IPS-20b (cell line): ENCODE results near the gene BCAS3.
A peak's percentile ranks its signal among the peaks of the same experiment; 100 is the strongest.

Experiments used
- H3K27ac ChIP-seq: one replicate; pipeline ENCODE4 v1.5.1; 2013; ENCODE audit warnings: low read length
- H3K27me3 ChIP-seq: 2 replicates; pipeline ENCODE4 v1.6.1; 2013; ENCODE audit warnings: mild to moderate bottlenecking, low read length, inconsistent platforms; ENCODE audit not compliant: insufficient read depth
- H3K36me3 ChIP-seq: 2 replicates; pipeline ENCODE4 v1.6.1; 2013; ENCODE audit warnings: low read depth, mild to moderate bottlenecking, inconsistent platforms, low read length, moderate library complexity; ENCODE audit not compliant: insufficient read depth
- H3K4me1 ChIP-seq: 2 replicates; pipeline ENCODE4 v1.6.1; 2013; ENCODE audit warnings: mild to moderate bottlenecking, control low read depth, inconsistent platforms, low read length, moderate library complexity; ENCODE audit not compliant: insufficient read depth
- H3K4me3 ChIP-seq: 2 replicates; pipeline ENCODE4 v1.5.1; 2013; ENCODE audit warnings: mild to moderate bottlenecking, low read length, inconsistent platforms
- H3K9ac ChIP-seq: 2 replicates; pipeline ENCODE4 v1.6.1; 2013; ENCODE audit warnings: low read depth, mild to moderate bottlenecking, inconsistent platforms, low read length, moderate library complexity
- H3K9me3 ChIP-seq: 2 replicates; pipeline ENCODE4 v1.6.1; 2013; ENCODE audit warnings: mild to moderate bottlenecking, low read depth, low read length, inconsistent platforms; ENCODE audit not compliant: insufficient read depth

Gene BCAS3

DNA sequence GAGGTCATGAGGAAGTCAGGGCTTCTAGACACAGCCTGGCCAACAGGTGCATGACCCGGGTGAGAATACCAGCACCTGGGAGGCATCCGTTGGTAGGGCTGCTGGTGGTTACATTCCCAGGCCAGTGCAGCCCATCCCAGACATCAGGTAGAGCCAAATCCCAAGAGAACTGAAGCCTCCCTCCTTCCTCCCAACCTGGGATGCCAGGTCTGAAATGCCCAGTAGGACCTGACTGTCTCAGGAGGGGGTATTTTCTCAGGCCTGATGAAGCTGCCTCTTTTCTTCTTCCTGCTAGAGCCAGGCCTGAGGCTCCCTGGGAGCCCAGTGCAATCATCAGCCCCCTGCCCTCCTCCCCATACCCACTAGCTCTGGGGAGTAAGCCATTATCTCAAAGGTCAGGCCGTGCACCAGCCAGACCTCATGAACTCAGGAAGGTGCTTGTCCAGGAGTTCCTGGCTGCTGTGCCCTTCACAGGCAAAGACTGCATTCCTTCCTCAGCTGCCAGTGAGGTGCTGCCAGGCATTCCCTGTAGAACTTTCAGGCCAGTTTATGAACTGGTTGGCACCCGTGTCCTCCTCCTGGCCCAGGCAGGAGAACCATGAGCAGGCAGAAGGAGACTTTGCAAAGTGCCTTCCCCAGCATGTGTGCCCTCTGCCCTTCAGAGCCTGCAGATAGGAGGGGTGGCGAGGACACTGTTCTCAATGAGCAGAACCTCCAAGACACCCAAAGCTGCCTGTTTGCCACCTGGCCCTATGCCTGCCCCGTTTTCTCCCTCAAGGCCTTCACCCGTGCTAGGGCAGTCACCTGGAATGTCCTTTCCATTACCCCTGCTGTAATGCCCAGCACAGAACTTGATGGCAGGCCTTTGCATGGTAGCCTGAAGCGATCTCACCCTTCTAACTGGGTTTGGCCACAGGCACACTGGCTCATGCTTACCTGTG lies 729.6 kb downstream of the BCAS3 start:
- no peaks in the 10 kb centered on the region; the same call in 1 of the 2 replicates for H3K9me3 ChIP-seq
- no peaks in the 10 kb centered on the region for H3K4me1 ChIP-seq
- H3K4me3 ChIP-seq: no peak overlapping the region
- no peak overlapping the region for H3K9ac ChIP-seq
- H3K27me3 ChIP-seq: peaks cover 100% of the 10 kb centered on the region
- H3K27ac ChIP-seq: no peak overlapping the region
- no peaks in the 10 kb centered on the region for H3K36me3 ChIP-seq

DNA sequence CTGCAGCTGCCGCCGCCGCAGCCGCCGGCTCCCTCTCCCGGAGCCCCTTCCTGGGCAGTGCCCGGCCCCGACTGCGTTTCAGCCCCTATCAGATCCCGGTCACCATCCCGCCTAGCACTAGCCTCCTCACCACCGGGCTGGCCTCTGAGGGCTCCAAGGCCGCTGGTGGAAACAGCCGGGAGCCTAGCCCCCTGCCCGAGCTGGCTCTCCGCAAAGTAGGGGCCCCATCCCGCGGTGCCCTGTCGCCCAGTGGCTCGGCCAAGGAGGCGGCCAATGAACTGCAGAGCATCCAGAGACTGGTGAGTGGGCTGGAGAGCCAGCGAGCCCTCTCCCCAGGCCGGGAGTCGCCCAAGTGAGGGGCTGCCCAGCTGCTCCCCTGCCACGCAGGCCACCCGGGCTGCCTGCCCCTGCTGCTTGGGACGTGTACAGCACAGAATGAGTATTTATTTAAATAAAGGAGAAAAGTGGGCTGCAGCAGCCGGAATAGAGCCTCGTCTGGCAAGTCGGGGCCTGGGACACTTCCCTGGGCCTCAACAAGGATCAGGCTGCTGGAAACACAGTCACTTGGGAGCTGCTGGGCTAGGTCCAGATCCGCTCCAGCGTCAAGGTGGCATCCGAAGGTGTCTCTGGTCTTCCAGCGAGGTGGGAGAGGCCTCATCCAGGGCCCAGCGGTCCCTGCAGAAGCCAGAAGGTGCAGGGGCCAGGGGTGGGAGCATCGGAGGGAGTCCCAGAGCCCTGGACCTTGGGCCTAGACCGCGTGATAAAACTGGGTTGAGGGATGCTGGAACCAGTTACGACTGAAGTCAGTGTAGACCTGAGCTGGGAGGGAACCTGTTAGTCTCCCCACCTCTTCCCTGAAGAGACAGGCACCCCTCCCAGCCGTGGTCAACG lies 730.7 kb downstream of the BCAS3 start:
- H3K4me3 ChIP-seq: no peak overlapping the region
- H3K9ac ChIP-seq: no peak overlapping the region

GRCh38 chr17:61409301-61410112 lies 731.9 kb downstream of the BCAS3 start:
- no peaks in the 10 kb centered on the region; the same call in 1 of the 2 replicates for H3K9me3 ChIP-seq
- H3K27me3 ChIP-seq: peaks cover 100% of the 10 kb centered on the region
- no peak overlapping the region; the same call in 1 of the 2 replicates for H3K4me3 ChIP-seq
- H3K36me3 ChIP-seq: no peaks in the 10 kb centered on the region
- no peaks in the 10 kb centered on the region; the same call in 1 of the 2 replicates for H3K4me1 ChIP-seq
- no peak overlapping the region for H3K9ac ChIP-seq
- no peak overlapping the region for H3K27ac ChIP-seq

More for the DNA sequence above, 730.7 kb downstream of the BCAS3 start:
- Histone ChIP-seq H3K4me1 (no peaks in the 10 kb centered on the region; the same call in 1 of the 2 replicates), H3K9me3 (no peaks in the 10 kb centered on the region; the same call in 1 of the 2 replicates), H3K36me3 (no peaks in the 10 kb centered on the region), H3K27ac (no peak overlapping the region), H3K27me3 (peaks cover 100% of the 10 kb centered on the region)

GRCh38 chr17:61410141-61411010 lies 732.7 kb downstream of the BCAS3 start:
- no peak overlapping the region for H3K27ac ChIP-seq
- no peak overlapping the region for H3K9ac ChIP-seq
- peak overlapping the region; percentile 42; the same call in 1 of the 2 replicates for H3K4me3 ChIP-seq
- peaks cover 100% of the 10 kb centered on the region for H3K27me3 ChIP-seq
- H3K4me1 ChIP-seq: no peaks in the 10 kb centered on the region; the same call in 1 of the 2 replicates
- H3K36me3 ChIP-seq: no peaks in the 10 kb centered on the region
- H3K9me3 ChIP-seq: no peaks in the 10 kb centered on the region; the same call in 1 of the 2 replicates

DNA sequence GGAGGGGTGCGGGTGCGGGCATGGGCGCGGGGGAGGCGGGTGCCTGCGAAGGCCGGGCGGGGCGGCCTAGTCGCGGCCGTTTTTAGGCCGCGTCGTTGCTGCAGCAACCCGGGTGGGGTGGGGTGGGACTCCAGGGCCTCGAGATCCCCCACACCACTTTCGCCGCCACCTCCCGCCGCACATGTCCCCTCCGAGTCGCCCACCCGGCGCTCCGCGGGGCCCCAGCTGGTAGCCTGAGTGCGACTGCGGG lies 733.3 kb downstream of the BCAS3 start:
- H3K4me1 ChIP-seq: no peaks in the 10 kb centered on the region; the same call in 1 of the 2 replicates
- no peaks in the 10 kb centered on the region; the same call in 1 of the 2 replicates for H3K9me3 ChIP-seq
- no peaks in the 10 kb centered on the region for H3K36me3 ChIP-seq
- H3K27me3 ChIP-seq: peaks cover 100% of the 10 kb centered on the region
- no peak overlapping the region for H3K27ac ChIP-seq
- no peak overlapping the region for H3K9ac ChIP-seq
- peak overlapping the region; percentile 64; the same call in 1 of the 2 replicates for H3K4me3 ChIP-seq

- Histone ChIP-seq H3K9me3 (no peaks in the 10 kb centered on the region; the same call in 1 of the 2 replicates), H3K27me3 (peaks cover 100% of the 10 kb centered on the region), H3K4me1 (no peaks in the 10 kb centered on the region; the same call in 1 of the 2 replicates), H3K4me3 (peak overlapping the region; percentile 64), H3K27ac (no peak overlapping the region), H3K9ac (no peak overlapping the region), H3K36me3 (no peaks in the 10 kb centered on the region)
These were observed 733.9 kb downstream of the BCAS3 start for GRCh38 chr17:61411261-61412142.

- H3K9ac ChIP-seq: peak overlapping the region; percentile 48; the same call in 1 of the 2 replicates
- no peaks in the 10 kb centered on the region; the same call in 1 of the 2 replicates for H3K9me3 ChIP-seq
- peak overlapping the region; percentile 64 for H3K4me3 ChIP-seq
- no peaks in the 10 kb centered on the region; the same call in 1 of the 2 replicates for H3K4me1 ChIP-seq
- peaks cover 98% of the 10 kb centered on the region for H3K27me3 ChIP-seq
- H3K36me3 ChIP-seq: no peaks in the 10 kb centered on the region
- no peak overlapping the region for H3K27ac ChIP-seq
These were observed 734.6 kb downstream of the BCAS3 start for GRCh38 chr17:61412143-61412859.

DNA sequence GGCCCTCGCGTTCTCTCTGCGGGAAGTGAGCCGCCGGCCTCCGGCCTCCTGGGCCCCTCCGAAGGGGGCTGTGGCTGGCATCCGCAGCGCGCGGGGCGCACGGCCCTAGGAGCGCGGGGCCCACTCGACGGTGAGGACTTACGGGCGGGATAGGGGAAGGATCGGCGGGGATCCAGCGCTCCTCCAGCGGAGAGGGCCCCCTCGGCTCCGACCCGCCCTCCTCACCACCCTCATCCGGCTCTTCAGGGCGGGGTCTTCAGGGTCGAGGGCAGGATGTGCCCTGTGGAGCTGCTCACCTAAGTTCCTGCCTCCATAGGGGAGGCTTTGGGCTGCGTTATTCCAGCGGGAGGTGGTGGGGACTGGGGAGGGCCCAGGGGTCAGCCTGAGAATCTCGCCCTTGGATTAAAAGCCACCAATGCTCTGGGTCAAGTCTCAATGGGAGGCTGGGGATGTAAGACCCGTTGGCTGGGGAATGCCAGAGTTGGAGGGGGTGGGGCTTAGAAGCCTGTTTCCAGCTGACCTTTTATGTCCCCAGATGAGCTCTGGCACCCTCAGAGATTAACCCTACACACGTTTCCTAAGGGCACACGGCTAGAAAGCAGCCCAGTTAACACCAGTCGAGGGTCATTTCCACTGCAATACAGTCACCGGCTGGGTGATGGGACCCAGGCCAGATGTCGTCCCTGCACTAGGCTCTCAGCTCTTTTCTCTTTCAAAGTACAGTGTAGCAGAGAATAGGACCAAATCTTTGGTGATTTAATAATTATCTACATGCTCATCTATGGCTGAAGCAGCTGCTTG lies 735.4 kb downstream of the BCAS3 start:
- H3K4me1 ChIP-seq: no peaks in the 10 kb centered on the region; the same call in 1 of the 2 replicates
- H3K9ac ChIP-seq: peak overlapping the region; percentile 48; the same call in 1 of the 2 replicates
- no peaks in the 10 kb centered on the region for H3K36me3 ChIP-seq
- H3K27ac ChIP-seq: no peak overlapping the region
- peak overlapping the region; percentile 64 for H3K4me3 ChIP-seq
- H3K27me3 ChIP-seq: peaks cover 96% of the 10 kb centered on the region
- no peaks in the 10 kb centered on the region; the same call in 1 of the 2 replicates for H3K9me3 ChIP-seq

DNA sequence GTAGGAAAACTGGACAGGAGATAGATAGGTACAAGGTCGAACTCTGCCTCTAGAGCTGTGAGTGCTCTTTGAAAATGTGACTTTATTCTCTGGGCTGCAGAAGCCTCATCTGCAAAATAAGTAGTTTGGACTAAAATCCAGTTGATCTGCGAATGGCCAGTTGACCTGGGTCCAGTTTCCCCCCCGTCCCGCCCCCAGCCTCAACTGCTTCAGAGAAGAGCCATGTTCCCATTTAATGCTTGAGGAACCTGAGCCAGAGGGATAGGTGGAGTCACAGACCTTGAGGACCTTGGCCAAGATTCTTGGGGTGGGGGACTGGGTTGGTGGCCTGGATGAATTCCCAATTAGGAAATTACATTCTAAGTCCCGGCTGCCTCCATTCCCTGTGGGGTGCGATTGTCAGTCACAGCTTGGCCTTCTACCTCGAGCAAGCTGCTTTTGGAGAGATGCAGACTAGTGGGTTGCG lies 736.0 kb downstream of the BCAS3 start:
- H3K27ac ChIP-seq: no peak overlapping the region
- H3K4me3 ChIP-seq: no peak overlapping the region
- no peak overlapping the region for H3K9ac ChIP-seq

More for the DNA sequence above, 736.0 kb downstream of the BCAS3 start:
- peaks cover 90% of the 10 kb centered on the region for H3K27me3 ChIP-seq
- H3K36me3 ChIP-seq: no peaks in the 10 kb centered on the region
- no peaks in the 10 kb centered on the region; the same call in 1 of the 2 replicates for H3K9me3 ChIP-seq
- no peaks in the 10 kb centered on the region; the same call in 1 of the 2 replicates for H3K4me1 ChIP-seq
